Prostate gland (tissue), 2 donors: ENCODE results near the gene NFKBIA. TPM values are rescaled to one million over a fixed set of nuclear protein-coding genes. Genes with fewer than 3 reads are reported as not detected.

Experiments used
- DNase-seq: peaks from one replicate; pipeline ENCODE4 v3.0.0-alpha.2; 2019; ENCODE audit warnings: low spot score
- H3K27ac ChIP-seq, 2 donors: fragments of 200-600 bp; sonication (generic); 2 replicates each; pipeline ENCODE4 v1.5.1; 2017 to 2019
- H3K27me3 ChIP-seq: fragments of 200-600 bp; sonication (generic); replicated peaks from 2 replicates; pipeline ENCODE4 v1.5.1; 2019; ENCODE audit not compliant: insufficient read depth
- H3K36me3 ChIP-seq, 2 donors: fragments of 200-600 bp; sonication (generic); 1 replicate in 1 of 2; 2 replicates in 1 of 2; pipeline versions ENCODE4 v1.5.1 to v1.8.1; 2017 to 2019
- H3K4me1 ChIP-seq: fragments of 200-600 bp; sonication (generic); replicated peaks from 2 replicates; pipeline ENCODE4 v1.5.1; 2019
- H3K4me3 ChIP-seq, 2 donors: fragments of 200-600 bp; sonication (generic); 2 replicates each; pipeline ENCODE4 v1.5.1; 2017 to 2019
- H3K9me3 ChIP-seq: fragments of 200-600 bp; sonication (generic); 2 replicates; pipeline ENCODE4 v1.5.1; 2017
- CTCF ChIP-seq, 4 experiments: fragments of 200-600 bp in 2 of 4; fragments of 450-650 bp in 2 of 4; sonication (generic) in 2 of 4; IDR thresholded peaks; 1 replicate in 3 of 4; 2 replicates in 1 of 4; pipeline ENCODE4 v1.5.1; 2016 to 2019; ENCODE audit warnings: antibody characterized with exemption in 4 of 4, mild to moderate bottlenecking in 2 of 4, moderate library complexity in 2 of 4
- POLR2A ChIP-seq: fragments of 450-650 bp; IDR thresholded peaks from one replicate; pipeline ENCODE4 v1.6.1; 2016; ENCODE audit warnings: antibody characterized with exemption, mild to moderate bottlenecking
- POLR2AphosphoS5 ChIP-seq: sonication (generic); formaldehyde crosslinking; IDR thresholded peaks from one replicate; pipeline ENCODE4 v1.6.1; 2017; ENCODE audit warnings: antibody characterized with exemption
- WGBS: methylation state at CpG from one replicate; pipeline ENCODE4 v1.1.5; 2018; 5-methylcytosine and 5-hydroxymethylcytosine counted together
- intact Hi-C: fragments of 100-400 bp; cut with DNase I; formaldehyde crosslinking; loops from one replicate; pipeline ENCODE4 v1.14.2; 2022
- total RNA-seq, 2 donors: library from RNA; depleted of rRNA; stranded (reverse); fragments of >200 nt; gene quantifications; one replicate each; pipeline ENCODE4 v1.1.0, GENCODE V29; 2016

Gene NFKBIA
- total RNA-seq, 2 donors from 2014 or later: 294 to 415 TPM

GRCh38 chr14:35410858-35411257 is 6.3 kb upstream of the NFKBIA start:
- intact Hi-C loops: no loop called here
- no peaks in the 10 kb centered on the region for H3K36me3 ChIP-seq
- H3K4me3 ChIP-seq: no peak overlapping the region
- no peak for DNase-seq
- WGBS: 77% methylated on average over 6 of the region's 6 CpGs
- H3K27ac ChIP-seq: no peak overlapping the region
- no peaks in the 10 kb centered on the region for H3K9me3 ChIP-seq
- H3K4me1 ChIP-seq: peaks cover under 1% of the 10 kb centered on the region
- H3K27me3 ChIP-seq: no peaks in the 10 kb centered on the region
- TF ChIP-seq POLR2A (no peak), CTCF (IDR thresholded peaks at IDR 0.05) (no peak), POLR2AphosphoS5 (no peak)

DNA sequence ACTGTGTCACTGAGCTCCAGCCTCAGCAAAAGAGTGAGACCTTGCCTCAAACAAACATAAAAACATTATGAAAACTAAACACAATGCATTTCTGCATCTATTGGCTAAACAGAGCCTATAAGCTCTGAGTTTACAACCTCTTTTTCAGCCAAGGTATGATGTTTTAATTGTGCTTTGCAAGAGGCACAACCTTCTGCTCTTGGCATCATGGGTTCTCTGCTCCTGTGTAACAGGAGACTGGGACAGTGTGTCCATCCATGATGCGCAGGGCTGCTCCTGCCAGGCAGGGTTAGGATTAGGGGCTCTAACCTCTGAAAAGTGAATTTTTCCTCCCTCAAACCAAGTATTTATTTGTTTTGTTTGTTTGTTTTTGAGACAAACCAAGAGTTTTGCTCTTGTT is 5.0 kb upstream of the NFKBIA start:
- H3K4me3 ChIP-seq: no peak overlapping the region
- intact Hi-C loops: loop anchor here (2.0 to 10.0 kb wide), 4 partner anchors 195 to 535 kb away; partner anchors contain the start of genes BAZ1A, PPP2R3C, PRORP and SRP54
- TF ChIP-seq POLR2A (no peak), CTCF (IDR thresholded peaks at IDR 0.05) (no peak), POLR2AphosphoS5 (no peak)
- H3K4me1 ChIP-seq: peaks cover 4% of the 10 kb centered on the region
- H3K9me3 ChIP-seq: no peaks in the 10 kb centered on the region
- no peak overlapping the region for H3K27ac ChIP-seq
- WGBS: 100% methylated on average over 1 of the region's 1 CpG
- H3K36me3 ChIP-seq: no peaks in the 10 kb centered on the region
- no peak for DNase-seq
- H3K27me3 ChIP-seq: no peaks in the 10 kb centered on the region

DNA sequence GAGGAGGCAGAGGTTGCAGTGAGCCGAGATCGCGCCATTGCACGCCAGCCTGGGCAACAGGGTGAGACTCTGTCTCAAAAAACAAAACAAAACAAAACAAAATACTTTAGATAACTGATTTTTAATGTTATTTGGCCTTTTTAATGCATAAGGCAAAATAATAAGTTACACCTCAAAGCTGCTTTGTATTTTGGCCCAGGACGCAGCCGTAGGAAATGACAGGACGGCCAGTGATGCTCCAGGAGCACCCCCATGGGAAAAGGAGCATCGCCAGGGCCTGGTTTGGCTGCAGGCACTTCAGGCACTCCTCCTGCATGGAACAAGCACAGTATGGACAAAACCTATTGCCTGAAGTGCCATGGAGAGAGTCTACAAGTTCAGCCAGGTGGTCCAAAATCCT is 3.5 kb upstream of the NFKBIA start:
- H3K4me3 ChIP-seq: no peak overlapping the region
- intact Hi-C loops: loop anchor here (2.0 to 10.0 kb wide), 4 partner anchors 193 to 533 kb away; partner anchors contain the start of genes BAZ1A, PPP2R3C, PRORP and SRP54
- no peak for TF ChIP-seq POLR2A
- no peaks in the 10 kb centered on the region for H3K9me3 ChIP-seq
- H3K4me1 ChIP-seq: peaks cover 4% of the 10 kb centered on the region
- no peak for DNase-seq
- 89% methylated on average over 8 of the region's 8 CpGs for WGBS
- no peaks in the 10 kb centered on the region for H3K27me3 ChIP-seq
- no peak overlapping the region for H3K27ac ChIP-seq
- peaks cover 4 to 6% of the 10 kb centered on the region in 2 donors for H3K36me3 ChIP-seq

- Histone ChIP-seq H3K36me3 (peaks cover 8 to 12% of the 10 kb centered on the region in 2 donors), H3K9me3 (no peaks in the 10 kb centered on the region), H3K27me3 (no peaks in the 10 kb centered on the region), H3K27ac (no peak overlapping the region), H3K4me3 (no peak overlapping the region), H3K4me1 (peaks cover 4% of the 10 kb centered on the region)
- WGBS: 18% methylated on average over 1 of the region's 1 CpG
- intact Hi-C loops: loop anchor here (5.0 to 10.0 kb wide), 3 partner anchors 285 to 532 kb away; partner anchors contain the start of genes BAZ1A, PPP2R3C, PRORP and SRP54
- TF ChIP-seq POLR2AphosphoS5 (no peak), POLR2A (no peak), CTCF (IDR thresholded peaks at IDR 0.05) (no peak)
- DNase-seq: no peak
Observed at GRCh38 chr14:35407306-35407630, 2.7 kb upstream of the NFKBIA start.

DNA sequence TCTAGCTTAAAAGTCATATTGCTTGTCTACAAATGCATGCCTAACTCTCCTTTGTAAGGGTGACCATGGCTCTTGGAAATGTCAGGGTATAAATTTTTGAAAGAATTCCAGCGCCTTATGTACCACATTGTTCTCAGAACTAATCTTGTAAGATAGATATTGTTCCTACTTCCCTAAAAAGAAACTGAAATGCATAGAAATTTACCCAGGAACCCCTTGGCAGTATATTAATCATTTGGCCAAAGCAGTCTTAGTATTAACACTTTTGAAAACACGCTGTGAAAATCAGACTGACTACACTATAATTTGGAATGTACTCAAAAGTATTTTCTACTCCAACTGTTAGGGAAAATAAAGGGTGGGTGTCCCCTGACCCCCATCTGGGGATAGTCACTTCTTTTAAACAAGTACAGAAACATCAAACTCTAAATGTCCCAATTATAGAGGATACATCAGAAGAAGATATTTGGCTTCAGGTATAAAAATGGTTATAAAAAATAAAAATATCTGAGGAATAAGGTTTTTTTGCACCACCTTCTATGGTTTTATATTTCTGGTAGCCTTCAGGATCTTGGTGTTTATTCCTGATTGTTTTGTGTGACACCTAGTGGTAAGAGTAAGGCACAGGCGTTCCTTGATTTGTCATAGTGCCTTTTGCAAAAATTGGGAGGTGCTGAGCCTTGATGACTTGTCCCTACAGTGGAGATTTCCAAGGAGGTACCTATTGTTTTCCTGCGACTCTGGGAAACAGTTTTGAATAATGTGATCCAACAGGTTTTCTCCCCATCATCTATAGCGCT is 2.2 kb upstream of the NFKBIA start:
- peaks cover 13 to 18% of the 10 kb centered on the region in 2 donors for H3K36me3 ChIP-seq
- WGBS: 15% methylated on average over 5 of the region's 5 CpGs
- H3K9me3 ChIP-seq: no peaks in the 10 kb centered on the region
- TF ChIP-seq CTCF (IDR thresholded peaks at IDR 0.05) (peak; percentile 68 to 92 (median 88)), POLR2A (no peak), POLR2AphosphoS5 (peak; percentile 68)
- H3K27me3 ChIP-seq: no peaks in the 10 kb centered on the region
- intact Hi-C loops: loop anchor here (5.0 to 10.0 kb wide), 3 partner anchors 284 to 532 kb away; partner anchors contain the start of genes BAZ1A, PPP2R3C, PRORP and SRP54
- H3K27ac ChIP-seq: peak overlapping the region in 1 of 2 donors; percentile 100
- H3K4me1 ChIP-seq: peaks cover 4% of the 10 kb centered on the region
- peak; percentile 45 for DNase-seq
- H3K4me3 ChIP-seq: no peak overlapping the region
